HG03342 (cell line): ENCODE measurements around the gene CARD9.

ENCODE experiments used
- ATAC-seq: cut with Tn5 transposase; IDR thresholded peaks from one replicate; pipeline ENCODE4 v1.9.1; 2021; ENCODE audit warnings: mild to moderate bottlenecking, moderate library complexity; ENCODE audit not compliant: unreplicated experiment

The CARD9 gene

GRCh38 chr9:136381966-136382513 is 8.6 kb upstream of the CARD9 start:
- no peak for ATAC-seq

GRCh38 chr9:136381311-136381710 is 7.8 kb upstream of the CARD9 start:
- no peak for ATAC-seq

GRCh38 chr9:136380381-136380780 is 6.9 kb upstream of the CARD9 start:
- ATAC-seq = no peak

- ATAC-seq = no peak
Measured at GRCh38 chr9:136379891-136380290, 6.4 kb upstream of the CARD9 start.

GRCh38 chr9:136379401-136379800 is 5.9 kb upstream of the CARD9 start:
- ATAC-seq = no peak

GRCh38 chr9:136379003-136379287 is 5.5 kb upstream of the CARD9 start:
- ATAC-seq = no peak

GRCh38 chr9:136378170-136379002 is 4.9 kb upstream of the CARD9 start:
- no peak for ATAC-seq

- no peak for ATAC-seq
Measured at GRCh38 chr9:136377341-136378169, 4.1 kb upstream of the CARD9 start.

GRCh38 chr9:136376457-136376856 is 3.0 kb upstream of the CARD9 start:
- no peak for ATAC-seq

GRCh38 chr9:136375096-136375495 is 1.6 kb upstream of the CARD9 start:
- no peak for ATAC-seq

- no peak for ATAC-seq
Measured at GRCh38 chr9:136374183-136374575, 710 bp upstream of the CARD9 start.

GRCh38 chr9:136372561-136373299 is 739 bp downstream of the CARD9 start:
- no peak for ATAC-seq

- no peak for ATAC-seq
Measured at GRCh38 chr9:136372006-136372405, 1.5 kb downstream of the CARD9 start.

- ATAC-seq = no peak
Measured at GRCh38 chr9:136371533-136371880, 2.0 kb downstream of the CARD9 start.

- no peak for ATAC-seq
Measured at GRCh38 chr9:136370687-136371532, 2.6 kb downstream of the CARD9 start.

- no peak for ATAC-seq
Measured at GRCh38 chr9:136370037-136370436, 3.4 kb downstream of the CARD9 start.

GRCh38 chr9:136368190-136368589 is 5.3 kb downstream of the CARD9 start:
- no peak for ATAC-seq

GRCh38 chr9:136367296-136368145 is 5.9 kb downstream of the CARD9 start:
- ATAC-seq = no peak

GRCh38 chr9:136366826-136367225 is 6.6 kb downstream of the CARD9 start:
- ATAC-seq = no peak
